H1 (cell line): ENCODE measurements around the gene COX6A1. TPM values are rescaled to one million over a fixed set of nuclear protein-coding genes. Genes with fewer than 3 reads are reported as not detected.

Experiments used
- CTCF ChIA-PET: fragments of 300-600 bp; sonication (Branson Sonifier 250); formaldehyde crosslinking; loops from one replicate; lab custom pipeline; 2021; ENCODE audit not compliant: partially characterized antibody; lab: Charles Lee
- POLR2A ChIA-PET: fragments of 300-600 bp; sonication (Branson Sonifier 250); formaldehyde crosslinking; loops from one replicate; lab custom pipeline; 2021; ENCODE audit warnings: inconsistent platforms; ENCODE audit not compliant: partially characterized antibody; lab: Charles Lee
- DNase-seq, 2 experiments: peaks; one replicate each; pipeline versions ENCODE4 v3.0.0 to v3.0.0-alpha.2; 2010 to 2022; ENCODE audit warnings: low spot score in 2 of 2, low read depth in 1 of 2, mixed read lengths in 1 of 2
- FAIRE-seq: peaks from 2 replicates; lab custom pipeline; 2011; peaks lifted over from hg19 to GRCh38; lab: Jason Lieb, UNC
- H2AFZ ChIP-seq: 2 replicates; pipeline ENCODE4 v1.8.1; 2012; ENCODE audit warnings: low read length, inconsistent platforms
- H2AK5ac ChIP-seq: 2 replicates; pipeline ENCODE4 v1.6.1; 2013; ENCODE audit warnings: low read depth, low read length
- H2BK120ac ChIP-seq: replicated peaks from 2 replicates; pipeline ENCODE3; 2013; ENCODE audit warnings: low read depth, low read length, inconsistent platforms
- H2BK12ac ChIP-seq: 2 replicates; pipeline ENCODE4 v1.6.1; 2013; ENCODE audit warnings: low read depth, low read length
- H2BK15ac ChIP-seq: 2 replicates; pipeline ENCODE4 v1.6.1; 2013; ENCODE audit warnings: low read length
- H2BK20ac ChIP-seq: 2 replicates; pipeline ENCODE4 v1.6.1; 2013; ENCODE audit warnings: low read length
- H2BK5ac ChIP-seq: 2 replicates; pipeline ENCODE4 v1.6.1; 2013; ENCODE audit warnings: low read depth, low read length
- H3K14ac ChIP-seq: 2 replicates; pipeline ENCODE4 v1.6.1; 2013; ENCODE audit warnings: inconsistent platforms; ENCODE audit not compliant: insufficient read length
- H3K18ac ChIP-seq: 2 replicates; pipeline ENCODE4 v1.6.1; 2013; ENCODE audit warnings: low read length; ENCODE audit errors: extremely low read depth
- H3K23ac ChIP-seq: 2 replicates; pipeline ENCODE4 v1.6.1; 2013; ENCODE audit warnings: inconsistent platforms; ENCODE audit not compliant: insufficient read length
- H3K23me2 ChIP-seq: 2 replicates; pipeline ENCODE4 v1.6.1; 2013; ENCODE audit warnings: low read depth, low read length
- H3K27ac ChIP-seq: 2 replicates; pipeline ENCODE4 v1.6.1; 2011; ENCODE audit warnings: low read depth, low read length, inconsistent platforms
- H3K27me3 ChIP-seq, 4 experiments: replicated peaks in 1 of 4; 1 replicate in 1 of 4; 2 replicates in 3 of 4; pipeline versions ENCODE4 v1.6.1 to v1.8.1; 2011 to 2013; ENCODE audit warnings: low read length in 3 of 4, mild to moderate bottlenecking in 3 of 4, inconsistent platforms in 2 of 4, mixed read lengths in 2 of 4, moderate library complexity in 1 of 4; ENCODE audit not compliant: control insufficient read depth in 3 of 4, insufficient read depth in 3 of 4; ENCODE audit errors: extremely low read depth in 1 of 4
- H3K36me3 ChIP-seq, 4 experiments: 2 replicates each; pipeline versions ENCODE4 v1.6.1 to v1.8.1; 2011 to 2013; ENCODE audit warnings: mild to moderate bottlenecking in 4 of 4, low read length in 3 of 4, moderate library complexity in 2 of 4, control low read depth in 1 of 4, inconsistent platforms in 1 of 4; ENCODE audit not compliant: insufficient read depth in 4 of 4, control insufficient read depth in 2 of 4
- H3K4ac ChIP-seq: replicated peaks from 2 replicates; pipeline ENCODE3; 2013; ENCODE audit warnings: low read length, low read depth, mixed read lengths, inconsistent platforms; ENCODE audit not compliant: insufficient read length
- H3K4me1 ChIP-seq, 4 experiments: replicated peaks in 1 of 4; 1 replicate in 1 of 4; 2 replicates in 3 of 4; pipeline versions ENCODE4 v1.6.1 to v1.8.1; 2011 to 2013; ENCODE audit warnings: low read length in 3 of 4, inconsistent platforms in 2 of 4, mixed read lengths in 1 of 4; ENCODE audit not compliant: insufficient read depth in 4 of 4, control insufficient read depth in 3 of 4
- H3K4me2 ChIP-seq, 2 experiments: 2 replicates each; pipeline versions ENCODE4 v1.6.1 to v1.8.1; 2011 to 2013; ENCODE audit warnings: low read depth in 2 of 2, low read length in 2 of 2, control low read depth in 1 of 2, inconsistent platforms in 1 of 2, mild to moderate bottlenecking in 1 of 2; ENCODE audit not compliant: insufficient read depth in 1 of 2
- H3K4me3 ChIP-seq, 4 experiments: fragments of 200-600, 300-600 bp in 1 of 4; sonication (generic), shearing (Covaris generic), sonication (Bioruptor Twin) in 1 of 4; 2 replicates each; pipeline versions ENCODE4 v1.5.1 to v1.8.1; 2011 to 2016; ENCODE audit warnings: low read length in 4 of 4, low read depth in 3 of 4, control low read depth in 2 of 4, inconsistent platforms in 2 of 4, mild to moderate bottlenecking in 2 of 4, mixed read lengths in 1 of 4, moderate library complexity in 1 of 4; ENCODE audit not compliant: insufficient read depth in 2 of 4; ENCODE audit errors: extremely low read depth in 1 of 4
- H3K56ac ChIP-seq: replicated peaks from 2 replicates; pipeline ENCODE3; 2013; ENCODE audit warnings: low read depth, mild to moderate bottlenecking, mixed read lengths, low read length, inconsistent platforms; ENCODE audit not compliant: insufficient read length
- H3K79me1 ChIP-seq: 2 replicates; pipeline ENCODE4 v1.6.1; 2013; ENCODE audit warnings: low read depth, low read length, control low read depth
- H3K79me2 ChIP-seq, 2 experiments: 2 replicates each; pipeline versions ENCODE4 v1.6.1 to v1.8.1; 2012 to 2013; ENCODE audit warnings: low read length in 2 of 2, mild to moderate bottlenecking in 2 of 2, inconsistent platforms in 1 of 2; ENCODE audit not compliant: insufficient read depth in 2 of 2, control insufficient read depth in 1 of 2
- H3K9ac ChIP-seq, 4 experiments: replicated peaks in 1 of 4; 1 replicate in 1 of 4; 2 replicates in 3 of 4; pipeline versions ENCODE4 v1.6.1 to v1.8.1; 2011 to 2013; ENCODE audit warnings: low read depth in 3 of 4, low read length in 3 of 4, control low read depth in 2 of 4, mild to moderate bottlenecking in 2 of 4, moderate library complexity in 2 of 4, inconsistent platforms in 1 of 4; ENCODE audit errors: extremely low read depth in 1 of 4
- H3K9me3 ChIP-seq, 2 experiments: 2 replicates each; pipeline versions ENCODE4 v1.6.1 to v1.8.1; 2012 to 2013; ENCODE audit warnings: mild to moderate bottlenecking in 2 of 2, moderate library complexity in 2 of 2, control low read depth in 1 of 2, inconsistent platforms in 1 of 2, low read depth in 1 of 2, low read length in 1 of 2, mixed read lengths in 1 of 2; ENCODE audit not compliant: insufficient read depth in 2 of 2
- H4K20me1 ChIP-seq, 2 experiments: replicated peaks in 1 of 2; 2 replicates each; pipeline versions ENCODE3 to v1.8.1; 2011 to 2013; ENCODE audit warnings: inconsistent platforms in 2 of 2, low read length in 2 of 2, mild to moderate bottlenecking in 1 of 2; ENCODE audit not compliant: insufficient read depth in 2 of 2, control insufficient read depth in 1 of 2
- H4K5ac ChIP-seq: 2 replicates; pipeline ENCODE4 v1.6.1; 2013; ENCODE audit warnings: low read length, low read depth, mixed read lengths, inconsistent platforms; ENCODE audit not compliant: insufficient read length
- H4K8ac ChIP-seq: 2 replicates; pipeline ENCODE4 v1.8.0; 2013; ENCODE audit warnings: mild to moderate bottlenecking, moderate library complexity, low read length, inconsistent platforms; ENCODE audit not compliant: insufficient read depth; ENCODE audit errors: extremely low read depth
- H4K91ac ChIP-seq: replicated peaks from 2 replicates; pipeline ENCODE3; 2013; ENCODE audit warnings: low read length, mixed read lengths, inconsistent platforms; ENCODE audit not compliant: insufficient read length
- PHF8 ChIP-seq: fragments of 200-600 bp; sonication (generic); conservative IDR thresholded peaks from 2 replicates; pipeline ENCODE4 v1.7.1; 2012; ENCODE audit warnings: low read depth, mild to moderate bottlenecking, inconsistent platforms, low read length, moderate library complexity
- RXRA ChIP-seq: IDR thresholded peaks from 2 replicates; pipeline ENCODE4 v1.6.1; 2011; ENCODE audit warnings: low read depth, mild to moderate bottlenecking, low read length, moderate library complexity; ENCODE audit not compliant: insufficient read depth
- SIN3A ChIP-seq, 2 experiments: IDR thresholded peaks in 1 of 2; conservative IDR thresholded peaks in 1 of 2; 2 replicates each; pipeline ENCODE4 v1.6.1; 2011 to 2012; ENCODE audit warnings: low read length in 2 of 2, improper control_type of control experiment in 1 of 2, low read depth in 1 of 2, mild to moderate bottlenecking in 1 of 2
- SP2 ChIP-seq: IDR thresholded peaks from 2 replicates; pipeline ENCODE4 v1.6.1; 2012; ENCODE audit warnings: mild to moderate bottlenecking, low read length, inconsistent platforms
- WGBS, 2 experiments: shearing (Covaris generic) in 1 of 2; methylation state at CpG; one replicate each; pipeline versions ENCODE4 v1.1.6 to v1.1.7; 2013 to 2015; ENCODE audit warnings: low lambda C conversion rate in 2 of 2, mixed read lengths in 2 of 2, inconsistent platforms in 1 of 2, low coverage in 1 of 2, missing lambda C conversion rate in 1 of 2; ENCODE audit not compliant: insufficient replicate concordance in 2 of 2, insufficient coverage in 1 of 2, insufficient read length in 1 of 2; ENCODE audit errors: extremely low coverage in 1 of 2, missing lambda C conversion rate in 1 of 2; 5-methylcytosine and 5-hydroxymethylcytosine counted together
- polyA plus RNA-seq, 7 experiments: library from polyadenylated mRNA; depleted of rRNA in 3 of 7; stranded (reverse) in 5 of 7; unstranded in 2 of 7; fragments of >200 nt in 5 of 7; fragments of 200-250 nt in 2 of 7; gene quantifications; 1 replicate in 5 of 7; 2 replicates in 1 of 7; 4 replicates in 1 of 7; pipeline versions ENCODE4 v1.2.1 to v1.2.3, GENCODE V29; 2011 to 2013; ENCODE audit warnings: missing spikeins in 2 of 7, mixed read lengths in 2 of 7
- total RNA-seq: library from RNA; stranded (reverse); fragmentation: NEBNext Ultra II Directional; extraction: Animal tissue kit (Norgen Biotek cat#: 25700); gene quantifications from 2 replicates; pipeline ENCODE4 v1.2.1, GENCODE V29; 2021

COX6A1 gene
- total and polyA plus RNA-seq, 2 of the 8 experiments (the other 6 are each of a cell fraction or from before 2014, with no cell fraction given) = 437 to 2,792 TPM

- POLR2A ChIA-PET = interaction anchor here (1.1 to 4.6 kb wide), 5 partner anchors 10 to 33 kb away, joined by 3 to 25 read pairs (median 5); partner anchors contain the start of gene SRSF9
- DNase-seq (no peak), FAIRE-seq (no peak)
- peaks cover 0 to 2% (median 0%) of the 10 kb centered on the region in 4 experiments; a peak in 2 of 8 replicates for H3K36me3 ChIP-seq
- H2BK12ac ChIP-seq = no peak overlapping the region
- WGBS, 2 experiments = 93% methylated on average over 4 of the region's 4 CpGs; no CpG with 5 or more reads in 1 of the 2 experiments
- H3K56ac ChIP-seq = no peak overlapping the region
- no peak overlapping the region for H2BK5ac ChIP-seq
- no peaks in the 10 kb centered on the region; a peak in 1 of 4 replicates for H3K9me3 ChIP-seq
- no peaks in the 10 kb centered on the region for H3K79me2 ChIP-seq
- no peak overlapping the region for H3K23ac ChIP-seq
- H2BK120ac ChIP-seq = no peak overlapping the region
- no peaks in the 10 kb centered on the region for H3K79me1 ChIP-seq
- H3K4me1 ChIP-seq = no peaks in the 10 kb centered on the region
- H2BK20ac ChIP-seq = no peak overlapping the region
- no peak overlapping the region for H4K5ac ChIP-seq
- no peak overlapping the region for H2AK5ac ChIP-seq
- no peak overlapping the region for H3K27ac ChIP-seq
- no peak overlapping the region for H4K8ac ChIP-seq
- no peak overlapping the region for H2BK15ac ChIP-seq
- no peak overlapping the region for H3K4me3 ChIP-seq
- CTCF ChIA-PET = interaction anchor here (1.0 to 6.6 kb wide), 3 partner anchors 10 to 30 kb away, joined by 3 to 47 read pairs (median 6); partner anchors contain the start of gene SRSF9
- H4K20me1 ChIP-seq = no peaks in the 10 kb centered on the region
- H2AFZ ChIP-seq = no peak overlapping the region
- H4K91ac ChIP-seq = no peak overlapping the region
- no peak overlapping the region for H3K14ac ChIP-seq
- no peak overlapping the region for H3K9ac ChIP-seq
- no peak overlapping the region for H3K4ac ChIP-seq
- H3K18ac ChIP-seq = no peak overlapping the region
- H3K23me2 ChIP-seq = no peaks in the 10 kb centered on the region
- no peaks in the 10 kb centered on the region; a peak in 1 of 7 replicates for H3K27me3 ChIP-seq
- TF ChIP-seq PHF8 = no peak
- no peak for TF ChIP-seq RXRA
- TF ChIP-seq SIN3A (conservative IDR thresholded peaks at IDR 0.05 in 1 of 2, IDR thresholded peaks at IDR 0.05 in 1 of 2; ENCODE audit: low read depth in 1 of 2, low read length in 2 of 2) = no peak
- no peak for TF ChIP-seq SP2
- no peak overlapping the region for H3K4me2 ChIP-seq
Measured at GRCh38 chr12:120489018-120489417, 51.1 kb downstream of the COX6A1 start.
